H1 (cell line): ENCODE data around the gene SRGAP2C. TPM values are rescaled to one million over a fixed set of nuclear protein-coding genes. Genes with fewer than 3 reads are reported as not detected.
"Not testable (repeated sequence)": the region's sequence is repeated elsewhere in the genome, so short reads cannot be mapped to it uniquely, and the experiment has no call there.

Experiments used
- CTCF ChIA-PET: fragments of 300-600 bp; sonication (Branson Sonifier 250); formaldehyde crosslinking; loops from one replicate; lab custom pipeline; 2021; ENCODE audit not compliant: partially characterized antibody; lab: Charles Lee
- POLR2A ChIA-PET: fragments of 300-600 bp; sonication (Branson Sonifier 250); formaldehyde crosslinking; loops from one replicate; lab custom pipeline; 2021; ENCODE audit warnings: inconsistent platforms; ENCODE audit not compliant: partially characterized antibody; lab: Charles Lee
- DNase-seq, 2 experiments: peaks; one replicate each; pipeline versions ENCODE4 v3.0.0 to v3.0.0-alpha.2; 2010 to 2022; ENCODE audit warnings: low spot score in 2 of 2, low read depth in 1 of 2, mixed read lengths in 1 of 2
- FAIRE-seq: peaks from 2 replicates; lab custom pipeline; 2011; peaks lifted over from hg19 to GRCh38; lab: Jason Lieb, UNC
- H2AFZ ChIP-seq: 2 replicates; pipeline ENCODE4 v1.8.1; 2012; ENCODE audit warnings: low read length, inconsistent platforms
- H2AK5ac ChIP-seq: 2 replicates; pipeline ENCODE4 v1.6.1; 2013; ENCODE audit warnings: low read depth, low read length
- H2BK120ac ChIP-seq: replicated peaks from 2 replicates; pipeline ENCODE3; 2013; ENCODE audit warnings: low read depth, low read length, inconsistent platforms
- H2BK12ac ChIP-seq: 2 replicates; pipeline ENCODE4 v1.6.1; 2013; ENCODE audit warnings: low read depth, low read length
- H2BK15ac ChIP-seq: 2 replicates; pipeline ENCODE4 v1.6.1; 2013; ENCODE audit warnings: low read length
- H2BK20ac ChIP-seq: 2 replicates; pipeline ENCODE4 v1.6.1; 2013; ENCODE audit warnings: low read length
- H2BK5ac ChIP-seq: 2 replicates; pipeline ENCODE4 v1.6.1; 2013; ENCODE audit warnings: low read depth, low read length
- H3K14ac ChIP-seq: 2 replicates; pipeline ENCODE4 v1.6.1; 2013; ENCODE audit warnings: inconsistent platforms; ENCODE audit not compliant: insufficient read length
- H3K18ac ChIP-seq: 2 replicates; pipeline ENCODE4 v1.6.1; 2013; ENCODE audit warnings: low read length; ENCODE audit errors: extremely low read depth
- H3K23ac ChIP-seq: 2 replicates; pipeline ENCODE4 v1.6.1; 2013; ENCODE audit warnings: inconsistent platforms; ENCODE audit not compliant: insufficient read length
- H3K23me2 ChIP-seq: 2 replicates; pipeline ENCODE4 v1.6.1; 2013; ENCODE audit warnings: low read depth, low read length
- H3K27ac ChIP-seq: 2 replicates; pipeline ENCODE4 v1.6.1; 2011; ENCODE audit warnings: low read depth, low read length, inconsistent platforms
- H3K27me3 ChIP-seq, 4 experiments: replicated peaks in 1 of 4; 1 replicate in 1 of 4; 2 replicates in 3 of 4; pipeline versions ENCODE4 v1.6.1 to v1.8.1; 2011 to 2013; ENCODE audit warnings: low read length in 3 of 4, mild to moderate bottlenecking in 3 of 4, inconsistent platforms in 2 of 4, mixed read lengths in 2 of 4, moderate library complexity in 1 of 4; ENCODE audit not compliant: control insufficient read depth in 3 of 4, insufficient read depth in 3 of 4; ENCODE audit errors: extremely low read depth in 1 of 4
- H3K36me3 ChIP-seq, 4 experiments: 2 replicates each; pipeline versions ENCODE4 v1.6.1 to v1.8.1; 2011 to 2013; ENCODE audit warnings: mild to moderate bottlenecking in 4 of 4, low read length in 3 of 4, moderate library complexity in 2 of 4, control low read depth in 1 of 4, inconsistent platforms in 1 of 4; ENCODE audit not compliant: insufficient read depth in 4 of 4, control insufficient read depth in 2 of 4
- H3K4ac ChIP-seq: replicated peaks from 2 replicates; pipeline ENCODE3; 2013; ENCODE audit warnings: low read length, low read depth, mixed read lengths, inconsistent platforms; ENCODE audit not compliant: insufficient read length
- H3K4me1 ChIP-seq, 4 experiments: replicated peaks in 1 of 4; 1 replicate in 1 of 4; 2 replicates in 3 of 4; pipeline versions ENCODE4 v1.6.1 to v1.8.1; 2011 to 2013; ENCODE audit warnings: low read length in 3 of 4, inconsistent platforms in 2 of 4, mixed read lengths in 1 of 4; ENCODE audit not compliant: insufficient read depth in 4 of 4, control insufficient read depth in 3 of 4
- H3K4me2 ChIP-seq, 2 experiments: 2 replicates each; pipeline versions ENCODE4 v1.6.1 to v1.8.1; 2011 to 2013; ENCODE audit warnings: low read depth in 2 of 2, low read length in 2 of 2, control low read depth in 1 of 2, inconsistent platforms in 1 of 2, mild to moderate bottlenecking in 1 of 2; ENCODE audit not compliant: insufficient read depth in 1 of 2
- H3K4me3 ChIP-seq, 4 experiments: fragments of 200-600, 300-600 bp in 1 of 4; sonication (generic), shearing (Covaris generic), sonication (Bioruptor Twin) in 1 of 4; 2 replicates each; pipeline versions ENCODE4 v1.5.1 to v1.8.1; 2011 to 2016; ENCODE audit warnings: low read length in 4 of 4, low read depth in 3 of 4, control low read depth in 2 of 4, inconsistent platforms in 2 of 4, mild to moderate bottlenecking in 2 of 4, mixed read lengths in 1 of 4, moderate library complexity in 1 of 4; ENCODE audit not compliant: insufficient read depth in 2 of 4; ENCODE audit errors: extremely low read depth in 1 of 4
- H3K56ac ChIP-seq: replicated peaks from 2 replicates; pipeline ENCODE3; 2013; ENCODE audit warnings: low read depth, mild to moderate bottlenecking, mixed read lengths, low read length, inconsistent platforms; ENCODE audit not compliant: insufficient read length
- H3K79me1 ChIP-seq: 2 replicates; pipeline ENCODE4 v1.6.1; 2013; ENCODE audit warnings: low read depth, low read length, control low read depth
- H3K79me2 ChIP-seq, 2 experiments: 2 replicates each; pipeline versions ENCODE4 v1.6.1 to v1.8.1; 2012 to 2013; ENCODE audit warnings: low read length in 2 of 2, mild to moderate bottlenecking in 2 of 2, inconsistent platforms in 1 of 2; ENCODE audit not compliant: insufficient read depth in 2 of 2, control insufficient read depth in 1 of 2
- H3K9ac ChIP-seq, 4 experiments: replicated peaks in 1 of 4; 1 replicate in 1 of 4; 2 replicates in 3 of 4; pipeline versions ENCODE4 v1.6.1 to v1.8.1; 2011 to 2013; ENCODE audit warnings: low read depth in 3 of 4, low read length in 3 of 4, control low read depth in 2 of 4, mild to moderate bottlenecking in 2 of 4, moderate library complexity in 2 of 4, inconsistent platforms in 1 of 4; ENCODE audit errors: extremely low read depth in 1 of 4
- H3K9me3 ChIP-seq, 2 experiments: 2 replicates each; pipeline versions ENCODE4 v1.6.1 to v1.8.1; 2012 to 2013; ENCODE audit warnings: mild to moderate bottlenecking in 2 of 2, moderate library complexity in 2 of 2, control low read depth in 1 of 2, inconsistent platforms in 1 of 2, low read depth in 1 of 2, low read length in 1 of 2, mixed read lengths in 1 of 2; ENCODE audit not compliant: insufficient read depth in 2 of 2
- H4K20me1 ChIP-seq, 2 experiments: replicated peaks in 1 of 2; 2 replicates each; pipeline versions ENCODE3 to v1.8.1; 2011 to 2013; ENCODE audit warnings: inconsistent platforms in 2 of 2, low read length in 2 of 2, mild to moderate bottlenecking in 1 of 2; ENCODE audit not compliant: insufficient read depth in 2 of 2, control insufficient read depth in 1 of 2
- H4K5ac ChIP-seq: 2 replicates; pipeline ENCODE4 v1.6.1; 2013; ENCODE audit warnings: low read length, low read depth, mixed read lengths, inconsistent platforms; ENCODE audit not compliant: insufficient read length
- H4K8ac ChIP-seq: 2 replicates; pipeline ENCODE4 v1.8.0; 2013; ENCODE audit warnings: mild to moderate bottlenecking, moderate library complexity, low read length, inconsistent platforms; ENCODE audit not compliant: insufficient read depth; ENCODE audit errors: extremely low read depth
- H4K91ac ChIP-seq: replicated peaks from 2 replicates; pipeline ENCODE3; 2013; ENCODE audit warnings: low read length, mixed read lengths, inconsistent platforms; ENCODE audit not compliant: insufficient read length
- WGBS, 2 experiments: shearing (Covaris generic) in 1 of 2; methylation state at CpG; one replicate each; pipeline versions ENCODE4 v1.1.6 to v1.1.7; 2013 to 2015; ENCODE audit warnings: low lambda C conversion rate in 2 of 2, mixed read lengths in 2 of 2, inconsistent platforms in 1 of 2, low coverage in 1 of 2, missing lambda C conversion rate in 1 of 2; ENCODE audit not compliant: insufficient replicate concordance in 2 of 2, insufficient coverage in 1 of 2, insufficient read length in 1 of 2; ENCODE audit errors: extremely low coverage in 1 of 2, missing lambda C conversion rate in 1 of 2; 5-methylcytosine and 5-hydroxymethylcytosine counted together
- polyA plus RNA-seq, 7 experiments: library from polyadenylated mRNA; depleted of rRNA in 3 of 7; stranded (reverse) in 5 of 7; unstranded in 2 of 7; fragments of >200 nt in 5 of 7; fragments of 200-250 nt in 2 of 7; gene quantifications; 1 replicate in 5 of 7; 2 replicates in 1 of 7; 4 replicates in 1 of 7; pipeline versions ENCODE4 v1.2.1 to v1.2.3, GENCODE V29; 2011 to 2013; ENCODE audit warnings: missing spikeins in 2 of 7, mixed read lengths in 2 of 7
- total RNA-seq: library from RNA; stranded (reverse); fragmentation: NEBNext Ultra II Directional; extraction: Animal tissue kit (Norgen Biotek cat#: 25700); gene quantifications from 2 replicates; pipeline ENCODE4 v1.2.1, GENCODE V29; 2021

Gene SRGAP2C
- total and polyA plus RNA-seq, 2 of the 8 experiments (the other 6 are each of a cell fraction or from before 2014, with no cell fraction given), result 2.5 to 25.2 TPM

DNA sequence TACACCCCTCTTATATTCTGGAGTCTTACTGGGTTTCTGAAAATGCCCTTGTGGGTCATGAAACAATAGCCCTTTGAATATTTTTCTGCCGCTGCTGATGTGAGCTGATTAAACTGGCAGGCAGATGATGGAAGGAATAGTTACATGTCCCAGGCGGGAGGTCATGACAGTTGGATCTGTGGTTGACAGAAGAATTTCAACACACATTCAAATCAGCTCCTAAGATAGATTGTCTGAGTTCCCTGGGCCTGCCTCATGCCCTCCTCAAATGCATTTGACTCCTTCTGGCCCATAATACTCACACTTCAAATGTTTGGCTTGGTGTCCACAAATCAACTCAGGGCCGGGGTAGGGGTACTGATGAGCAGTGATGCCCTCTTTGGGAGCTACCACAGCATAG is 161.9 kb downstream of the SRGAP2C start:
- FAIRE-seq, H2BK120ac ChIP-seq, H3K27me3 ChIP-seq, H3K79me1 ChIP-seq, H3K4me2 ChIP-seq, H3K23ac ChIP-seq, H2BK20ac ChIP-seq, H3K9me3 ChIP-seq, H3K9ac ChIP-seq, H3K23me2 ChIP-seq, H2BK5ac ChIP-seq, H2AK5ac ChIP-seq, H3K27ac ChIP-seq, H3K14ac ChIP-seq, H2BK15ac ChIP-seq, H4K91ac ChIP-seq, H3K4me3 ChIP-seq, H3K36me3 ChIP-seq, H3K18ac ChIP-seq, H4K8ac ChIP-seq, H2BK12ac ChIP-seq, POLR2A ChIA-PET, H2AFZ ChIP-seq, H3K56ac ChIP-seq, H3K4ac ChIP-seq, H4K20me1 ChIP-seq, H3K79me2 ChIP-seq, CTCF ChIA-PET, H3K4me1 ChIP-seq, H4K5ac ChIP-seq, DNase-seq: not testable (repeated sequence)
- WGBS, 2 experiments, result 92% methylated on average over 3 of the region's 3 CpGs; no CpG with 5 or more reads in 1 of the 2 experiments

DNA sequence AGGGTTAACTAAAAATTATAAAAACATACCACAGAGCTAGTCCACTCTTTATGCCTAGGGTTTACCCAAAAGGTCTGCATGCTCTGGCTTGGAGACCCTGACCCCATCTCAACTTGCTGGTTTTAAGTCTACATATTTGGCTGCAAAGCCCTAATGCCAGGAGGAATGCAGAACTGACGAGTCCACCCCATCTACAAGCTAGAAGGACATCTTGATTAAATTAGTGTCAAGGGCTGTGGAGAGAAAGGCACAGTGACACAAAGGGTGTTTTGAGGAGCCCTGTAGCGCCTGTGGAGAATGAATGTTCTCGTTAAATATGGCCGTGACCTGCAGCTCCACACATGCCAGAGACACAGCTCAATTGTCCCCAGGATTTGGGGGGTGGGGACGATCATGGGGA is 162.7 kb downstream of the SRGAP2C start:
- H3K36me3 ChIP-seq, H3K18ac ChIP-seq, H2BK12ac ChIP-seq, H2AK5ac ChIP-seq, H3K9me3 ChIP-seq, H2AFZ ChIP-seq, H3K23me2 ChIP-seq, H3K23ac ChIP-seq, H4K8ac ChIP-seq, H3K79me1 ChIP-seq, H4K20me1 ChIP-seq, H3K9ac ChIP-seq, FAIRE-seq, H2BK20ac ChIP-seq, H4K91ac ChIP-seq, H3K56ac ChIP-seq, H4K5ac ChIP-seq, H3K79me2 ChIP-seq, H3K14ac ChIP-seq, H2BK15ac ChIP-seq, H3K27me3 ChIP-seq, H2BK120ac ChIP-seq, H3K4me3 ChIP-seq, H3K4ac ChIP-seq, POLR2A ChIA-PET, H3K4me1 ChIP-seq, H3K27ac ChIP-seq, CTCF ChIA-PET, DNase-seq, H3K4me2 ChIP-seq, H2BK5ac ChIP-seq: not testable (repeated sequence)
- WGBS, 2 experiments, result 92% methylated on average over 3 of the region's 5 CpGs; no CpG with 5 or more reads in 1 of the 2 experiments
